OCI-LY7 (cell line): Measurements from ENCODE around the gene NFIX. TPM values are rescaled to one million over a fixed set of nuclear protein-coding genes. Genes with fewer than 3 reads are reported as not detected.

Experiments
- BruUV-seq: library from RNA; stranded (reverse); fragments of 400-500 nt; replicated peaks from 2 replicates; lab custom pipeline; 2021; lab: Mats Ljungman, UMichigan
- CTCF ChIA-PET: fragments of 300-600 bp; sonication (Branson Sonifier 250); formaldehyde crosslinking; loops from one replicate; lab custom pipeline; 2022; ENCODE audit warnings: antibody characterized with exemption; ENCODE audit not compliant: unreplicated experiment; lab: Charles Lee
- POLR2A ChIA-PET: fragments of 300-600 bp; sonication (Branson Sonifier 250); formaldehyde crosslinking; loops from one replicate; lab custom pipeline; 2022; ENCODE audit warnings: antibody characterized with exemption; lab: Charles Lee
- DNase-seq: peaks from one replicate; pipeline ENCODE4 v3.0.0-alpha.2; 2015; ENCODE audit warnings: low spot score
- H2AFZ ChIP-seq: fragments of 200-600 bp; sonication (generic), shearing (Covaris generic); 2 replicates; pipeline ENCODE4 v1.6.1; 2014; ENCODE audit warnings: mild to moderate bottlenecking, antibody characterized with exemption, low read length, moderate library complexity
- H3K27ac ChIP-seq: fragments of 200-600 bp; sonication (generic); 2 replicates; pipeline ENCODE4 v1.5.1; 2014; ENCODE audit warnings: mixed run types, low read depth, mild to moderate bottlenecking, moderate library complexity, low read length, inconsistent platforms; ENCODE audit not compliant: poor library complexity, severe bottlenecking
- H3K36me3 ChIP-seq: fragments of 200-600 bp; sonication (generic); 2 replicates; pipeline ENCODE4 v1.6.1; 2014; ENCODE audit warnings: mild to moderate bottlenecking, antibody characterized with exemption, low read length, moderate library complexity, mixed read lengths; ENCODE audit not compliant: insufficient read depth
- H3K4me1 ChIP-seq: fragments of 200-600 bp; sonication (generic); 2 replicates; pipeline ENCODE4 v1.5.1; 2014; ENCODE audit warnings: mild to moderate bottlenecking, low read length; ENCODE audit not compliant: insufficient read depth, poor library complexity, severe bottlenecking
- H3K4me2 ChIP-seq: fragments of 200-600 bp; sonication (generic); 2 replicates; pipeline ENCODE4 v1.6.1; 2014; ENCODE audit warnings: mild to moderate bottlenecking, low read length
- H3K4me3 ChIP-seq: fragments of 200-600 bp; sonication (generic); 2 replicates; pipeline ENCODE4 v1.5.1; 2014; ENCODE audit warnings: mild to moderate bottlenecking, low read depth, low read length; ENCODE audit not compliant: poor library complexity, severe bottlenecking
- H3K79me2 ChIP-seq: fragments of 200-600 bp; sonication (generic); 2 replicates; pipeline ENCODE4 v1.6.1; 2016; ENCODE audit warnings: low read depth, mild to moderate bottlenecking, low read length, moderate library complexity, mixed read lengths; ENCODE audit not compliant: insufficient read depth
- H3K9me2 ChIP-seq: fragments of 200-600 bp; sonication (generic); 2 replicates; pipeline ENCODE4 v1.6.1; 2016; ENCODE audit warnings: mild to moderate bottlenecking, low read length, mixed read lengths; ENCODE audit not compliant: insufficient read depth
- H3K9me3 ChIP-seq: fragments of 200-600 bp; sonication (generic); 2 replicates; pipeline ENCODE4 v1.6.1; 2014; ENCODE audit warnings: mild to moderate bottlenecking, mixed run types, low read length, mixed read lengths
- H4K20me1 ChIP-seq: fragments of 200-600 bp; sonication (generic); 2 replicates; pipeline ENCODE4 v1.6.1; 2014; ENCODE audit warnings: mild to moderate bottlenecking, antibody characterized with exemption, low read length, moderate library complexity, mixed read lengths; ENCODE audit not compliant: insufficient read depth
- EZH2phosphoT487 ChIP-seq: fragments of 200-600 bp; sonication (generic); IDR thresholded peaks from 2 replicates; pipeline ENCODE4 v1.6.1; 2018; ENCODE audit warnings: low read depth, borderline replicate concordance, mild to moderate bottlenecking, mixed run types, antibody characterized with exemption, low read length, moderate library complexity, mixed read lengths
- intact Hi-C: fragments of 100-400 bp; cut with micrococcal nuclease; formaldehyde crosslinking; loops from one replicate; pipeline ENCODE4 v1.10.0; 2022; ENCODE audit not compliant: unreplicated experiment
- total RNA-seq, 2 experiments: library from RNA; depleted of rRNA in 1 of 2; stranded (reverse); fragments of >200 nt in 1 of 2; shearing (Covaris generic) in 1 of 2; gene quantifications; 2 replicates each; pipeline ENCODE4 v1.2.3, GENCODE V29; 2014 to 2022
- TF ChIP-seq, protein P1 (sequence below): fragments of 200-600 bp; sonication (generic); conservative IDR thresholded peaks from 2 replicates; pipeline ENCODE4 v1.5.1; 2014; ENCODE audit warnings: mild to moderate bottlenecking, antibody characterized with exemption, low read length, moderate library complexity, mixed read lengths

NFIX gene
- total RNA-seq, 2 experiments from 2014 or later = 0.16 to 0.72 TPM

DNA sequence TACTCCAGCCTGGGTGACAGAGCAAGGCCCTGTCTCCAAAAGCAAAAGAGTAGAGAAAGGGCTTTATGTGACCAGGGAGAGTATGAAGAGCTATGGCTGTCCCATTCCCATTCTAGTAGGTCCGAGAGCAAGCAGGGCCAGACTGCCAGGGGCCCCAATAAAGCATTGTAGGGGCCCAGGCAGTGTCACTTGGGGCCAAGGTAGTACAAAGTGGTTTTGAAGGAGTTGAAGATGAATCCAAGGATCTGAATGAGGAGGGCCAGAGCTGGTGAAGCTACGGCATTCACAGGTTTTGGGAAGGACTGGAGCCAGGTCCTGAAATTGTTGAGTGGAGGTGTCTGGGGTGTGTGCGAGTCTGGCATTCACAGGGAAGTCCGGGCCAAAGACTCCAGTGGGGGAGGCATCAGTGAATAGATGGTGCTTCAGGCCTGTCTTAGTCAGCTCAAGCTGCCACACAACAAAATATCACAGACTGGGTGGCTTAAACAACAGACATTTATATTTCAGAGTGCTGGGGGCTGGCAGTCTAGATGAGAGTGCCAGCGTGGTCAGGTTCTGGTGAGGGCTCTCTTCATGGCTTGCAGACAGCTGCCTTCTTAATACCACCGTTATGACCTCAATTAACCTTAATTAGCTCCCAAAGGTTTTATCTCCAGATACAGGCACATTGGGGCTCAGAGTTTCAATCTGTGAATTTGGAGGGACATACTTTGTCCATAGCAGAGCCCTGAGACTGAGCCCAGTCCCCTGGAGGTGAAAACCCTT lies 132.7 kb downstream of the NFIX start:
- H3K9me3 ChIP-seq = no peaks in the 10 kb centered on the region
- TF ChIP-seq EZH2phosphoT487 = no peak
- TF ChIP-seq, protein P1, sequence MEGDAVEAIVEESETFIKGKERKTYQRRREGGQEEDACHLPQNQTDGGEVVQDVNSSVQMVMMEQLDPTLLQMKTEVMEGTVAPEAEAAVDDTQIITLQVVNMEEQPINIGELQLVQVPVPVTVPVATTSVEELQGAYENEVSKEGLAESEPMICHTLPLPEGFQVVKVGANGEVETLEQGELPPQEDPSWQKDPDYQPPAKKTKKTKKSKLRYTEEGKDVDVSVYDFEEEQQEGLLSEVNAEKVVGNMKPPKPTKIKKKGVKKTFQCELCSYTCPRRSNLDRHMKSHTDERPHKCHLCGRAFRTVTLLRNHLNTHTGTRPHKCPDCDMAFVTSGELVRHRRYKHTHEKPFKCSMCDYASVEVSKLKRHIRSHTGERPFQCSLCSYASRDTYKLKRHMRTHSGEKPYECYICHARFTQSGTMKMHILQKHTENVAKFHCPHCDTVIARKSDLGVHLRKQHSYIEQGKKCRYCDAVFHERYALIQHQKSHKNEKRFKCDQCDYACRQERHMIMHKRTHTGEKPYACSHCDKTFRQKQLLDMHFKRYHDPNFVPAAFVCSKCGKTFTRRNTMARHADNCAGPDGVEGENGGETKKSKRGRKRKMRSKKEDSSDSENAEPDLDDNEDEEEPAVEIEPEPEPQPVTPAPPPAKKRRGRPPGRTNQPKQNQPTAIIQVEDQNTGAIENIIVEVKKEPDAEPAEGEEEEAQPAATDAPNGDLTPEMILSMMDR = no peak
- no peak overlapping the region for H2AFZ ChIP-seq
- POLR2A ChIA-PET = interaction anchor here (0.6 to 1.0 kb wide), 2 partner anchors 14 to 25 kb away, joined by 3 to 4 read pairs; no protein-coding TSS in a partner anchor
- DNase-seq = no peak
- H3K4me3 ChIP-seq = no peak overlapping the region
- peaks cover 13% of the 10 kb centered on the region; the same call in 1 of the 2 replicates for H3K79me2 ChIP-seq
- H3K9me2 ChIP-seq = no peaks in the 10 kb centered on the region
- no peak overlapping the region for H3K4me2 ChIP-seq
- BruUV-seq = no TSS peak
- H4K20me1 ChIP-seq = peaks cover 3% of the 10 kb centered on the region; the same call in 1 of the 2 replicates
- no peak overlapping the region for H3K27ac ChIP-seq
- intact Hi-C loops = no loop called here
- CTCF ChIA-PET = no interaction called here
- H3K36me3 ChIP-seq = peaks cover 65% of the 10 kb centered on the region
- H3K4me1 ChIP-seq = no peaks in the 10 kb centered on the region

DNA sequence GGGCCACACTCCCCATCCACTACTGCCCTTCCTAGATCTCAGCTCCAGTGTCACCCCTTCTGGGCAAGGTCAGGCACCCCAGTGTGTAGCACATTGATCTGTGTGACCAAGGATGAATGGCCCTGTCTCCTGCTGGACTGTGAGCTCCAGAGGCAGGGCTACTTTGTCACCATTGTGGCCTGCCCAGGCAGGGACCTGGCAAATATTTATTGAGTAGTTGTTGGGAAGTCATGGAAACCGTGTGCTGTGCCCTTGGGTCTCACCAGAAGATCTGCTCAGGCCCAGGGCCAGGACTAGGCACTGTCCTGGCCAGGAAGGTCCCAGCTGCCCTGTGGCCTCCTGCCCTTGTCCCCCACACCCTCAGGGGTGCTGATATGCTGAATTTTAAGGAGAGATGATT lies 133.3 kb downstream of the NFIX start:
- Histone ChIP-seq H3K79me2 (peaks cover 14% of the 10 kb centered on the region; the same call in 1 of the 2 replicates), H2AFZ (no peak overlapping the region), H3K9me2 (no peaks in the 10 kb centered on the region), H3K36me3 (peaks cover 67% of the 10 kb centered on the region), H3K27ac (no peak overlapping the region), H3K4me2 (no peak overlapping the region), H3K4me3 (no peak overlapping the region), H4K20me1 (no peaks in the 10 kb centered on the region; the same call in 1 of the 2 replicates), H3K9me3 (no peaks in the 10 kb centered on the region), H3K4me1 (no peaks in the 10 kb centered on the region)
- DNase-seq = no peak
- TF ChIP-seq, protein P1 = no peak
- no peak for TF ChIP-seq EZH2phosphoT487
- BruUV-seq = no TSS peak
- POLR2A ChIA-PET = no interaction called here
- intact Hi-C loops = no loop called here
- CTCF ChIA-PET = no interaction called here

DNA sequence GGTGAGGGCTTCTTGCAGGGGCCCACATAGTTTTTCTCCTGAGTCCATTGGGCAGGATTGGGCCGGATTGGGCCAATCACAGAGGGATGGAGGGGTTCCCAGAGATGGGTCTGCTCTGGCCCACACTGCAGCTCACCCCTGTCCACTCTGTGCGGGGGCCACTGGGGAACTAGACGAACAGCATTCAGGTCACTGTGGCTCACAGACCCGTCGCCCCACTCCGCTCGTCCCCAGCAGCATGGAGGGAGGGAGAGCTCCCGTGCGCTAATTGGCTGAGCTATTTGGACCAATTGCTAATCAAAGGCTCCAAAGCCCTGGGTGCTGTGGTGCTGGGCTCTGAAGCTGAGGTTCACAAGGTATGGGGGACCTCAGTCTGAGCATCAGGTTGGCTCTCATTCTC lies 134.1 kb downstream of the NFIX start:
- H3K9me2 ChIP-seq = no peaks in the 10 kb centered on the region
- H4K20me1 ChIP-seq = no peaks in the 10 kb centered on the region; the same call in 1 of the 2 replicates
- TF ChIP-seq EZH2phosphoT487 = no peak
- TF ChIP-seq, protein P1 = no peak
- H3K4me1 ChIP-seq = no peaks in the 10 kb centered on the region
- H3K4me2 ChIP-seq = no peak overlapping the region
- no peak for DNase-seq
- ChIA-PET CTCF (no interaction called here), POLR2A (no interaction called here)
- H3K4me3 ChIP-seq = no peak overlapping the region
- intact Hi-C loops = no loop called here
- peaks cover 70% of the 10 kb centered on the region for H3K36me3 ChIP-seq
- peaks cover 19% of the 10 kb centered on the region; the same call in 1 of the 2 replicates for H3K79me2 ChIP-seq
- H3K9me3 ChIP-seq = no peaks in the 10 kb centered on the region
- H3K27ac ChIP-seq = no peak overlapping the region
- BruUV-seq = no TSS peak
- H2AFZ ChIP-seq = no peak overlapping the region
